ENCODE data around the gene CYB5B. TPM values are rescaled to one million over a fixed set of nuclear protein-coding genes. Genes with fewer than 3 reads are reported as not detected.

Gene CYB5B, protein sequence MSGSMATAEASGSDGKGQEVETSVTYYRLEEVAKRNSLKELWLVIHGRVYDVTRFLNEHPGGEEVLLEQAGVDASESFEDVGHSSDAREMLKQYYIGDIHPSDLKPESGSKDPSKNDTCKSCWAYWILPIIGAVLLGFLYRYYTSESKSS
- 10 to 100 TPM; 51.6 to 85.7 (median 68.2) TPM for polyA plus RNA-seq (ENCODE audit: insufficient read length in 10 of 10)
- long read RNA-seq, donor 1, full-length matches to known transcripts: 10 of 10 reads
- long read RNA-seq, donor 1, partial matches to known transcripts: 0 of 10 reads
- long read RNA-seq, donor 1, other reads (novel, unspliced or antisense): 0 of 10 reads
- long read RNA-seq, donor 2, full-length matches to known transcripts: 10 of 10 reads
- long read RNA-seq, donor 2, partial matches to known transcripts: 0 of 10 reads
- long read RNA-seq, donor 2, other reads (novel, unspliced or antisense): 0 of 10 reads
- long read RNA-seq, donor 3: 0 reads
- long read RNA-seq, donor 4, full-length matches to known transcripts: 8 of 18 reads
- long read RNA-seq, donor 4, partial matches to known transcripts: 10 of 18 reads
- long read RNA-seq, donor 4, other reads (novel, unspliced or antisense): 0 of 18 reads
- long read RNA-seq, donor 5, full-length matches to known transcripts: 11 of 11 reads
- long read RNA-seq, donor 5, partial matches to known transcripts: 0 of 11 reads
- long read RNA-seq, donor 5, other reads (novel, unspliced or antisense): 0 of 11 reads
- long read RNA-seq, donor 6, full-length matches to known transcripts: 20 of 20 reads
- long read RNA-seq, donor 6, partial matches to known transcripts: 0 of 20 reads
- long read RNA-seq, donor 6, other reads (novel, unspliced or antisense): 0 of 20 reads
- long read RNA-seq, donor 7, full-length matches to known transcripts: 13 of 13 reads
- long read RNA-seq, donor 7, partial matches to known transcripts: 0 of 13 reads
- long read RNA-seq, donor 7, other reads (novel, unspliced or antisense): 0 of 13 reads
- long read RNA-seq, donor 8, full-length matches to known transcripts: 7 of 7 reads
- long read RNA-seq, donor 8, partial matches to known transcripts: 0 of 7 reads
- long read RNA-seq, donor 8, other reads (novel, unspliced or antisense): 0 of 7 reads
- long read RNA-seq, donor 9, full-length matches to known transcripts: 2 of 2 reads
- long read RNA-seq, donor 9, partial matches to known transcripts: 0 of 2 reads
- long read RNA-seq, donor 9, other reads (novel, unspliced or antisense): 0 of 2 reads

DNA sequence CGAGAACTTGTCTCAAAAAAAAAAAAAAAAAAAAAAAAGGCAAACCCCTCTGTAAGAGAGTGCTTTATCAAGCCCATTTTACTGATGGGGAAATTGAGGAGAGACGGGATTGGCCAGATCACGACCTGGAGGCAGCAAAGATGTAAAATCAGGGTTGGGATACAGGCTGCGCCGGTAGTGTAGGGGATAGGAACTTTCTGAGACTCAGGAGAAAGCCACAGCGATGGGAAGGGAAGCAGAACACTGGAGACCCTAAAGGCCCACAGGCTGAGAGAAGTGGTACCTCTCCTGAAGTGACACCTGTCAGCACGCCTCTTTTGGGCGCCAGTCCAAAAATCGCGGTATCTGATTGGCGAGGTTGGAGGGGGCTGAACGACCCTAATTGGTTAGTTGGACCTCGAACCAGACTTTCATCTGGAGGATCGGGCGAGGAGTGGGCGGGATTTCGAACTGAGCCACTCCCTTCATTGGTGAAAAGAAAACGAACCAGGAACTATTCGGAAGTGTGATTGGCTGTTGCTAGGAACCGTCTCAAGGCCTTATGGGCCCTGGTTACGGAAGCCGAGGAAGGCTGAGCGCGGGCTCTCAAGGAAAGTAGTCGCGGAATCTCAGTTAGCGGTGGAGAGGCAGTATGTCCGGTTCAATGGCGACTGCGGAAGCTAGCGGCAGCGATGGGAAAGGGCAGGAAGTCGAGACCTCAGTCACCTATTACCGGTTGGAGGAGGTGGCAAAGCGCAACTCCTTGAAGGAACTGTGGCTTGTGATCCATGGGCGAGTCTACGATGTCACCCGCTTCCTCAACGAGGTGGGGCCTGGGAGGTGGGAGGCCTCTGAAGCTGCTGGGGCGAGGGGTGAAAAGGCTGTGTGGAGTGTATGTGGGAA lies at the start of gene CYB5B:
TSS of gene CYB5B (plus strand) at position 567 of the 882 bp plus-strand sequence. CDS start at position 632, 65 bp downstream.
- DNase-seq: peak; percentile 97 to 99 (median 99)

DNA sequence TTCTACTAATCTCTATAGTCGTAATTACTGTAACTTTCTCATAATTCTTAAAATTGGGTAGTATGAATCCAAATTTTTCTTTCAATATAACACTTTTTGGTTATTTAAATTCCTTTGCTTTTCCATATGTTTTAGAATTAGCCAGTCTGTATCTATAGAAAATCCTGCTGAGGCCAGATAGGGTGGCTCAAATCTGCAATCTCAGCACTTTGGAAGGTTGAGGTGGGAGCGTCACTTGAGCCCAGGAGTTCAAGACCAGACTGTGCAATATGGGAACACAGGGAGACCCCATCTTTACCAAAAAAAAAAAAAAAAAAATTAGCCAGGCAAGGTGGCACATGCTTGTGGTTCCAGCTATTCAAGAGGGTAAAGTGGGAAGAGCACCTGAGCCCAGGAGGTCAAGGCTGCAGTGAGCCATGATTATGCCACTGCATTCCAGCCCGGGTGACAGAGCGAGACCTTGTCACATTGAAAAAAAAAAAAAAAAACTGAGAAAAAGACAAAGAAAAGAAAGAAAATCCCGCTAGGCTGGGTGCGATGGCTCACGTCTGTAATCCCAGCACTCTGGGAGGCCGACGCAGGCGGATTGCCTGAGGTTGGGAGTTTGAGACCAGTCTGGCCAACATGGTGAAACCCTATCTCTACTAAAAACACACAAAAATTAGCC lies 47.9 kb upstream of the CYB5B start:
- no peak for DNase-seq

DNA sequence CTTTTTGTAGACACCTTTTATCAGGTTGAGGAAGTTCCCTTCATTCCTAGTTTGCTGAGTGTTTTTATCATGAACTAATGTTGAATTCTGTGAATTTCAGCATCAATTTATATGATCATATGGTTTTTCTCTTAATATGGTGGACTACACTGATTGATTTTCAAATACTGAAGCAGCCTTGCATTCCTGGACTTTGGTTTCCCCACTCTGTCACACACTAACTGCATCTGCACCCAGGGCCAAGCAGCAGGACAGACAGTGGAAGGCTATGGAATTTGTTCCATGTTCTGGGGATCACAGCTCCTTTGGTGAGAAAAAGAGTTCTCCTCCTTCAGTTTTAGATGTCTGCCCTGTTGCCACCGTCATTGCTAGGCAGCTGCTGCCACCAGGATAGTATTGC lies 46.4 kb upstream of the CYB5B start:
- no peak for DNase-seq

DNA sequence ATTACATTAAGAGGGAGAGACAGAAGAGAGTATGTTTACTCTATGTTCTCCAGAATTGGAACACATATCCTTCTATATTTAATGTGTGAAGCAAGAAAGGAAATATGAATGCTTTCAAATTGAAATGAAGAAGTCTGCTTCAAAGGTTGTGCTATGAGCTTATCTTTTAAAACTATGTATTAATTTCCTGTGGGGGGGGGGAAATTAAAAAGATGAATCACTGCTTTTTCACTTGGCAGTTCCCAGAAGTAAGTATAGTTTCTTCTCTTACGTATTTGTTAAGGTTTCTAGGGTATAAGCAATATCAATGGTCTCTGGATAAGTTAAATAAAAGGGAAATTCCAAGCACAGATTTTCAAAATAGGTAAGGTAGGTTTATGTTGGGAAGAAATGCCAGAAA lies 45.7 kb upstream of the CYB5B start:
- DNase-seq: no peak

DNA sequence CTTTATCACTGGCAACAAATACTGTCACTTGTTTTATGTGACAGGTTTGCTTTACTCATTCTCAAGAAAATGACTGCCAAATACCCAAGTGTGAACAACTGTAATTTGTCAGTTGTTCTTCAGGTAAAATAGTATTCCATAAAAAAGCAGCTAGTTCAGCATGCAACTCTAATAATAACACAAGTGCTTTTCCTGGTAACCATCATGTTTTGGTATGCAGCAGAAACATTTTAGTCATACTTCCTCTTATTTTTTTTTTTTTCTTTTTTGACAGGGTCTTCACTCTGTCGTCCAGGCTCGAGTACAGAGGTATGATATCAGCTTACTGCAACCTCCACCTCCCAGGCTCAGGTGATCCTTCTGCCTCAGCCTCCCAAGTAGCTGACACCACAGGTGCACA lies 43.2 kb upstream of the CYB5B start:
- DNase-seq: no peak

DNA sequence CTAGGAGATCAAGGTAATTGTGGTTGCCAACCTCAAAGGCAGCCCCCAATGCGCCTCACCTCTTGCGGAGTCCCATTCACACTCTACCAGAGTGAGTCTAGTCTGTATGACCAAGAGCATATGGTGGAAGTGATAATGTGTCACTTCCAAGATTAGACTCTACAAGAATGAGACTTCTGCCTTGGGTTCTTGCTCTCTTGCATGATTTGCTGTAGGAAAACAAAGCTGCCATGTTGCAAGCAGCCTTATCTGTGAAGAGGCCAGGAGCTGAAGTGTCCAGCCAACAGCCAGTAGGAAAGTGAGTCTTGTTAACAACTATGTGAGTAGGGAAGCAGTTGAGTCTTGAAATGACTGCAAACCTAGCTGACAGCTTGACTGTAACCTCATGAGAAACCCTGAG lies 42.0 kb upstream of the CYB5B start:
- DNase-seq: no peak

DNA sequence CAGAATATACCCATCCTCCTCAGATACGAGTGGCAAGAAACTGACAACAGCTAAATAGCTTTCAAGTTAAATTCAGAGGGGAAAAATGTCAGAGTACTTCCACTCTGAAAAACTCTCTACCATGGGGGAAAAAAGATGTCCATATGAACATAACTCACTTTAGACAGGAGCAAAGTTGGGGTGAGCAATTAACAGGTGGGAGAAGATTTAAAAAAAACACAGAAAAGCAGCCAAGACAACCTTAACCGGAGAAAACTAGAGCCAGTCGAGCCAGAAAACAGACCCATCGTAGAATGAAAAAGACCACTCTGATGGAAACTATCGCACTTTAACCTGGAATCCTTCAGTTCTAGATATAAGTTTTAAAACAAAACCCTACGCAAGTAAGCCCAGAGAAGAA lies 39.4 kb upstream of the CYB5B start:
- no peak for DNase-seq

DNA sequence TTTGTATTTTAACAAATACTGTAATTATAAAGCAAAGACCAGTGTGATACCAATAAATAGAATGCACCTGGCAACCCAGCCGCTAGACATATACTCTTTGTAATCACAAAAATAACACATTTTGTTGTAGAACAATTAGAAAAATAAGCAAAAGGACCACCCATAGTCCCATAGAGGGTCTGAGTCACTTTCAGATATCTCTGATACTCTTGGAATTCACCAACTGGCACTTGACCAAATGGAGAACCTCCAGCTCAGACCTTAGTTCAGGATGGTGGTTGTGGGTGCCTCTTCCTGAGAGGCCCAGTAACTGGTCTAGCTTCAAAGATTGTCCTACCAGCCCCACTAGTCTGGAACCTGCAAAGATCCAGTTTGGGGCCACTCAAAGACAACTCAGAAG lies 37.8 kb upstream of the CYB5B start:
- no peak for DNase-seq

DNA sequence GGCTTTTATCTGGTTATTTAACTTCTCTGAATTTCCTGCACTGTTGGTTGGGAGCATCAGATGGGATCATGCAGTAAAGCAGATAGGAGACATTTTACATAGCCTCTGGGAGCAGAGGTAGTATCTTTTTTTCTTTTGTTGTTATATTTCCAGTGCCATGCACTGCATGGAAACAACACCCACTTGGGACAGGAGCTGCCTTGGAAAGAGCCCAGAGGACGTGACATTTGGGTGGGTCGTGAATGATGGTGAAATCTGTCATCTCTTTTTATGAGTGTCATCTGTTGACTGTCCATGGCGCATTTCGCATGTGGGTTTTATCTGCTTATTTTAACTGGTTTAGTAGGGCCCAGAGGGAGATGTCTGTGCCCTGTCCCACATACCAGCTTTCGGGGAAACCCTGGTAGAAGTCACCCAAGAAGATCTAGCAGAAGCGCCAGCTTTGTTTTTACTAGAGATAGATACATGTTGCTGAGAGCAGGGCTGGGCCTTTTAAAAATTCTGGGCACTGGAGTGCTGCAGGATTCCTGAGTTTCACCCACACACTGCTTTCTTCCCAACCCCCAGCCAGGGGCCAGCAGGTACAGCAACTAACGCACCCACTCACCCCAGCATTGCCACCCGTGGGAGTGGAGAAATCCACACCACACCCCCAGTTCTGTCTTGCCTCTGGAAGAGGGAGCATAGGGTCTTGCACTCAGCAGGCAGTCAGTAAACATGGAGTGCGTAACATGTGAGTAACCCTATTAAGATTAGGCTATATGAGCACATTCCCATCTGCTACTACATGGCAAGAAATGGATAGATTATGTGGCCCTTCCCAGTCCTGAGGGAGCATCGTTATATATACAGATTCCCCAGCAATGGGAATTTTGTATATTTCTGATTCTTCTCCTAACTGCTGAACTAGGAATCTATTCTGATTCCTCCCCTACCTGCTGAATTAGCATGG lies 30.2 kb upstream of the CYB5B start:
- DNase-seq: no peak

DNA sequence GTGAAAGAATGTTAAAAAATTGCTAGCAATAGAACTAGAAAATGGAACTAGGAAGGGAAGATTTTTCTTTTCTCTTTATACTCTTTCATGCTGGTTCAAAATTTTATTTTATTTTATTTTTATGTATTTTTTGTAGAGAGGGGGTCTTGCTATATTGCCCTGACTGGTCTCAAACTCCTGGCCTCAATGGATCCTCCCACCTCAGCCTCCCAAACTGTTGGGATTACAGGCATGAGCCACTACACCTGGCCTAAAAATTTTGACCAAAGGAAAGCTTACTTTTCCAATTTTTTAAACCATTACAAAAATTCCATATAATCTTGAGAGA lies 28.6 kb upstream of the CYB5B start:
- DNase-seq: no peak

DNA sequence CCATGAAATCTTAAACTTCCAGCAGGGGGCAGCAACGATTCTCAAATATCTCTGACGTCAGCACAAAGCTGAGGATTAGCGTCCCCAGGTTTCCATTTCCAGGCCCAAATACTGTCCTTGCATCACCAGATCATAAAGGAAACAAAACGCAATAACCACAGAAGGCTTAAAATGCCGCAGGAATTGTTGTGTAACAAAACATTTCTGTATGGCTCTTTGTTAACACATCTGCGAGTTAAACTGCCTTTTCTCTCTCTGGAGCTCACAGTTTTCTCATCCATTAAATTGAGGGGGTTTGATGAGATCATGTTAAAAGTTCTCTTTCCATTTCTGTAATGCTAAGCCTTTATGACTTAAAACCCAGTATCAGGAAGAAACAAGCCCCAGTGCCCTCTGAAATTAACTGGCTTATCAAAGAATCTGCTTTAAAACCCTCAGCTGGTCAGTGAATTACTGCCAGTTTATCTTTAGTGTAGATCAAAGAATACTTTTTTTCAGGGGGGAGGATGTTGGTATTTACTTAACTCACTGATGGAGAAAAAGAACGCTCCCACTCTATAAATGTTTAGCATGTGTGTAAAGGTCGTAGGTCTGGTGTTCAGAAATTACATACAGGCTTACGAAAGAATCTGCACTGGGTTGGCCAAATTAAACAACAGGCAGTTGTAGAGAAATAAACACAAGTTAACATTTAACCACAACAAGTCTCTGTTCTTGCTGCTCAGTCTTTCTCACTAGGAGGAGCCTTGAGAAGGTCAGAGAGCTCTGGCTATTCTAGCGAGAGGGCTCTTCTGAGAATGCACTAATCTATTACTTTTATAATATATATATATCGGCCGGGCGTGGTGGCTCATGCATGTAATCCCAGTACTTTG lies 28.0 kb upstream of the CYB5B start:
- DNase-seq: peak; percentile 89 to 93 (median 90)

DNA sequence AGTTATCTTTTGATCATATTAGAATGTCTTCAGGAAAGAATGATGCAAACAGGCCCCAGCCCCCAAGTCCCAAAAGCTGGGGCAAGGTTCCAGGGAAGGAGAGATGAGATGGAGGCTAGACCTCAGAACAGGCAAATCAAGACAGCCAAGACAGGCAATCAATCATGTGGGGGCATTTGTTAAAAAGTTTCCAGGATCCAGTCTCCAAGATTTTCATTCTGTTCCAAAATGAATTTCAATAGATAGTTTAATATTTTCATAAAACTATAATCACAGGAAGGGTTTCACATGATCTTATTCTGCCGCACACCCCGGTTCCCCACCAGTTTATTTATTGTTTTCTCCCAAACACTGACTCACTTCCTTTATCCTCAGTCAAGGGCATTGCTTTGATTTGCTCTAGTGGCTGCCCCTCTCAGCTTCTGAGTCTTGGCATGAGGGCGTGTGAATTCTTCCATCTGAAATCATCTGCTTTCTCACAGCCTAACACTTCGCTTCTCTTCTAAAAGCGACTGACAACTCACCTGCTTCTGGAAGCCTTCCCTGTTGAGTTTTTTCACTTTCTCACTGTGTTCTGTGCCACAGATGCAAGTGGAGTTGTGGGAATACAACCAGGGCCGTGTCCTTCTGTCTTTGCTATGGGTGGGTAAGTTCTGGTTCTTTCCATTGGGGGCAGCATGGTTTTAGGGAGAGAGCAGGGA lies 26.4 kb upstream of the CYB5B start:
- peak; percentile 38 to 63 (median 53) for DNase-seq

DNA sequence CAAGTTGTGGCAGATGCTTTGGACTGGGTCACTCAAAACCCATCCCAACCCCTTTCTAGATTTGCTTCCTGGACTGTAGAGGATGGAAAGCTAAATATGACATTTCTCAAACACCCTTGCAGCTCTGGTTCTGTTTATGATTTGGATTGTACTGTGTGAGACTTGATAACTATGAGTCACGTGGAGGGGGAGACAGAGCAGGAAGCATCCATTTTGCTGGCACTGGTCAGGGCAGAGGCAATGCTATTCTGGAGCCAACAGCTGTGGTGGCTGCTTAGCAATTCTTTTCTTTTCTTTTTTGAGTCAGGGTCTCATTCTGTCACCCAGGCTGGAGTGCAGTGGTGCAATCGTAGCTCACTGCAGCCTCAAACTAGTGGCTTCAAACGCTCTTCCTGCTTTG lies 25.1 kb upstream of the CYB5B start:
- no peak for DNase-seq

DNA sequence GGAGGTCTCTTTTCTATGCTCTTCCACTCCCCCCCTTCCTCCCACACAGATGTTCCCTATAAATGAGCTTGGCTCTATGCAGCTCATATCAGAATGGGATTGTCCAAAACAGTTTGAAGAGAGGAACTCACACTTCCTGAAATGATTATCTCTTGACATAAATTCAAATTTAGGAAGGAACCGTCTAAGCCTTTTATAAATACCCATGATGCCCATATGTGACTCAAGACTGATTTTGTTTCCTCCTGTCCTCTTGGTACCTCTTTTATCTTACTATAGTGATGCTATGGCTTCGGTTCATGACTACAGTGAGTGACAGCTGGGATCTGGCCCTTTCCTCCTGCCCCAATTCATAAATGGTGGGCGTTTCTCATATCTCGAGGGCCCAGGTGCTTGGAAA lies 22.0 kb upstream of the CYB5B start:
- no peak for DNase-seq

DNA sequence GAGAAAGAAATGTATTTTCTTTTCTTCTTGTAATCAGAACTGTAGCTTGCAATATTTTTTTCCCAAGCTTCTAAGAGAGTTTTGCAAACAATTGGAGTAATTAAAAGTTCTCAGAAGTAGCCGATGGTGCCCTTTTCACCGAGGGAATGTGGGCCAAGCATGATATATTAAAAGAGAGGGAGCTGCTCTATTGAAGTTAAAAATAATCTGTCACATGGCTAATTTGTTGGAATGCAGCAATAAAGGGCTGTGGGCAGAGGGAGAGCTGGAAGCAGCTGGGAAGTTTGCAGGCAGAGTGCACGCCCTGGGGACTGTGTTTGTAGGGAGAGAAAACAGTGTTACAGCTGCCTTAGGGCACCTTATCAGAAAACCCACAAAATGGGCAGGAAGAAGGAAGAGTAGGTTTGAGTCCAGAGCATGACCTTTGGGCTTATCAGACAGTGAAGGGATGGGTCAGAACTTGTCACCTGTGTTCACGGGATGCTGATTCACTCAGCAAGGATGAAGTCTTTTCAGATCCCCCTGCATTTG lies 20.1 kb upstream of the CYB5B start:
- peak; percentile 17 to 55 (median 40) for DNase-seq

DNA sequence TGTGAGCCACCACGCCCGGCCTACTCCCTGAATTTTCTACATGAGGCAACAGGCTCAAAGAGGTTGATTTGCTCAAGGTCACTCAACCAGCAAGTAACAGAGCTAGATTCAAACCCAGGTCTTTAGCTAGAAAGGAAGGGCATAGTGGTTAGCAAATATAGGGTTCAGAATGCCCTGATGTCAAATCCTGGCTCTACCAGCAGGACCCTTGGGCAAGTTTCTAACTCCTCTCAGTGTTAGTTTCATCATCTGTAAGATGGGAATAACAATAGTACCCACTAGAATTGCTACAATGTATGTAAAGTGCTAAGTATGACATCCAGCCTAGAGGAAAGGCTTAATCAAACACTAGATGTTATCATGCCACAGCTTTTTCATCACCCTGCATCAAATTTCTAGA lies 19.1 kb upstream of the CYB5B start:
- DNase-seq: no peak

DNA sequence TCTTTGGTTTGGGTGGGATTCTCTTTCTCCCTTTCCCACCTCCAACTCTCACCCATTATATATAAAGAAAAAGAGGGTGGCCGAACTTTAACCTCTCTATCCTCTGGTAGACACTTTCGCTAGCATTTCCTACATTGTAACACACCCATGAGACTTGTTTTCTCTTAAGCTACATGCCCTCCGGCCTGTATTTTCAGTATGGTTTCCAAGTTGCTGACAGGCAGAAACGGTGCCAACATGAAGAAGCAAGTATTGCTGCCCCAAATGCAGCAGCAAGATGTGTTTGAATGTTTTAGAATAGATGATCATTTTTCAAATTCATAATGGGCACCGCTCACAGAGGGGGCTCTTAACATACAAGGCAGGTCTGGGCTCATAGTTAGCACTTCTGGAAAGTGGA lies 18.7 kb upstream of the CYB5B start:
- no peak for DNase-seq
